ENCODE data around the gene ATP10D.

GRCh38 chr4:47482326-47482725 lies 2.7 kb upstream of the ATP10D start:
- TF ChIP-seq, protein P1, sequence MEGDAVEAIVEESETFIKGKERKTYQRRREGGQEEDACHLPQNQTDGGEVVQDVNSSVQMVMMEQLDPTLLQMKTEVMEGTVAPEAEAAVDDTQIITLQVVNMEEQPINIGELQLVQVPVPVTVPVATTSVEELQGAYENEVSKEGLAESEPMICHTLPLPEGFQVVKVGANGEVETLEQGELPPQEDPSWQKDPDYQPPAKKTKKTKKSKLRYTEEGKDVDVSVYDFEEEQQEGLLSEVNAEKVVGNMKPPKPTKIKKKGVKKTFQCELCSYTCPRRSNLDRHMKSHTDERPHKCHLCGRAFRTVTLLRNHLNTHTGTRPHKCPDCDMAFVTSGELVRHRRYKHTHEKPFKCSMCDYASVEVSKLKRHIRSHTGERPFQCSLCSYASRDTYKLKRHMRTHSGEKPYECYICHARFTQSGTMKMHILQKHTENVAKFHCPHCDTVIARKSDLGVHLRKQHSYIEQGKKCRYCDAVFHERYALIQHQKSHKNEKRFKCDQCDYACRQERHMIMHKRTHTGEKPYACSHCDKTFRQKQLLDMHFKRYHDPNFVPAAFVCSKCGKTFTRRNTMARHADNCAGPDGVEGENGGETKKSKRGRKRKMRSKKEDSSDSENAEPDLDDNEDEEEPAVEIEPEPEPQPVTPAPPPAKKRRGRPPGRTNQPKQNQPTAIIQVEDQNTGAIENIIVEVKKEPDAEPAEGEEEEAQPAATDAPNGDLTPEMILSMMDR (IDR thresholded peaks at IDR 0.05), result no peak
- TF ChIP-seq POLR2AphosphoS5 (IDR thresholded peaks at IDR 0.05), result no peak
- no peak for TF ChIP-seq POLR2A (IDR thresholded peaks at IDR 0.05)
- TF ChIP-seq EP300 (IDR thresholded peaks at IDR 0.05), result no peak

Data from upper lobe of left lung (tissue), 4 donors.